GM19455 (cell line): ENCODE data around the gene MTFP1.
"Not testable (repeated sequence)": the region's sequence is repeated elsewhere in the genome, so short reads cannot be mapped to it uniquely, and the experiment has no call there.

Source experiments
- ATAC-seq: cut with Tn5 transposase; IDR thresholded peaks from one replicate; pipeline ENCODE4 v1.9.1; 2021; ENCODE audit not compliant: unreplicated experiment

Gene MTFP1

DNA sequence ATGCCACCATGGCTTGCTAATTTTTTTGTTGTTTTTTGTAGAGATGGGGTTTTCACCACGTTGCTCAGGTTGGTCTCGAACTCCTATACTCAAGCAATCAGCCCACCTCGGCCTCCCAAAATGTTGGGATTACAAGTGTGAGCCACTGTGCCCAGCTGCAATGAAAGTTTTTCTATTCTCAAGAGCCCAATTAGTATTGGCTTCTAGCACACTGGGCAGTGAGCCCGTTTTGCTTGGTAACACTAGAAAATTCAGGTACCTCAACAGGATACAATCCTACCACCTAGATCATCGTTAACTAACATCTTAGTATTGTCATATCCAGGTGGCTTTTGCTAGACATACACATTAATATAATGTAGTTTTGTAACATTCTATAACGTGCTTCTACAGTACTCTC, 27.3 kb downstream of the MTFP1 start:
- ATAC-seq = no peak

DNA sequence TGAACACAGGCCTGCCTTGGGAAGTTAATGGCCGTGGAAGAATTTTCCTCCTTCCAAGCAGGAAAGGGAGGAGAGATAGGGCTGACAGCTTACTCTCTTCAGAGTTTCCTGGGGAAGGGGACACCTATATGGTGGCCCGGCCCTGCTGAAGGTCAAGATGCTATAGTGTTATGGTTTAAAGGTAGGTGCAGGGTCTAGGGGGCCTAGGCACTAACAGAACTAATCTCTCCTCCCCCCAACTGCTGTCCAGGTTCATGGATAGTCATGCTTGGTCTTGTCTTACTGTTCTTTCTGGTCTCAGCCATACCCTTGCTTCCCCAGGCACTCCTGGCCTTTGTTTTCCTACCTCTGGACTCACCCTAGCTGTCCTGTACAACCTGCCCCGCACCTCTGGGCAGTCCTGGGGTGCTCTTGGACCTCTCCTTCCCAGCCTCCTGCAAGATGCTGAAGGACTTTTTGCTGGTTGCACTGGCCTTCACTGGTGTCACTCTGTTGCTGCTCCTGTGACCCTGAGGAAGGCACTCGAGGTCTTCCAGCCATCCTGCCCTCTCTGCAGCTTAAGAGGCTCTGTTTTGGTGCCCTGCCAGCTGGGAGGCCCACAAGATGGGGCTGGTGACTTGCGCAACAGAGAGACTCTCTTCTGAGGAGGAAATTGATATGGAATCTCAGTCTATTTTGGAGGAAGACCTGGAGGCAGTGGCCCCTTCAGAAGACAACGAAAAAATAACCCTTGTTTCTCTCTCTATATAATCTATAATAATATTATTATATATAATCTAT, 28.4 kb downstream of the MTFP1 start:
- no peak for ATAC-seq

- no peak for ATAC-seq
Measured at GRCh38 chr22:30455075-30455840, 29.7 kb downstream of the MTFP1 start.

GRCh38 chr22:30457981-30458380, 32.4 kb downstream of the MTFP1 start:
- ATAC-seq = no peak

DNA sequence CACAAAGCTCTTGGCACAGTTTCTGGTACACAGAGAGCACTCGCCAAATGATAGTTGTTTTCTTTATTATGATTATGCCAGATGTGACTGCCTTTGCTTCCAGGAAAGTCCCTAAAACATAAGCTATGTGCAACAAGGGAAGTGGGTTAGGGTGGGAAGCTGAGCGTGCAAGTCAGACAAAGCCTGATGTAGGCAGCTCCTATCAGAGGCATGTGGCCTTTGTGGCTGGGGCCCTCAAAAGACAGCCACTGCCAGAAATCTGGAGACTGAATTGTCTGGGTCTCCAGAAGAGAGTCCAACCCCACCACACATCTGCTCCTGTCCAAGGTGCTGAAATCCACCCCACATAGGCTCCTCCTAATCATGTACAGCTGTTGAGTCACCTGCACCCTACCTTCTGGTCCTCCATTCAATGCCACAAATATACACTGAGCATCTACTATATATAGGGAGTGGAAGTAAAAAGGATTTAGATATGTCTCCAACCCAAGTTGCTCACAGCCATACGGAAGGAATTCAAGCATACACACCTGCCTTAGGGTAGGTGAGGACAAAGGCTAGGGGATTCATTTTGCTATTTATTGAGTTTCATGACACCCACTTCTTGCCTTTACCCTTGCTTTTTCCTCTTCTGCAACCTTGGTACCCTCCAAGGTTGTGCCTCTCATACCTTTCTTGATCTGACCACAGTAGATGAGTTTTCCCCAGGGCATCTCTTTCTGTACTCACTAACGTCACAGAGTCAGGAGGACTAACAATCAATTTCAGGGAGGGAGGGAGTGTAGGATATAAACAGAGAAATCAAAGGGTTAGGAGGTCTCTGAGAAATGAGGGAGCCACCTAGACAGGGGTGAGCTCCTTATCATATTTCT, 33.8 kb downstream of the MTFP1 start:
- ATAC-seq = no peak

DNA sequence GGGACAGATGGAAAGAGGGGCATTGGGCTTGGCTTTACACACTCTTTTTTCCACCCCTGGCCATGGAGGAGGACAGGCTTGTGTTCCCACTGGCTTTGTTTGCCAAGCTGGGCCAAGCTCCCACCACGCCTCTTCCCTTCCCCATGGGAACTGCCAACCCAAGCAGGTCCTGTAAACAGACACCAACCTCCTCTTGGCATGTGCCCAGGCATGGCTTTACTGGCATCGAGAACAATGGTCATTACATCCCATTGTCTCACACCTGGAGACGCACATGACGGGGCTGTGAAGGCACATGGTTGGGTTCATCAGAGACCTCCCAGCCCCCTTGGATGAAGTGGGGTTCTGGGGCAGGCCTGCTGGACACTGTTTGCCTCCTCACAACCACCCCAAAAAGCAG, 34.6 kb downstream of the MTFP1 start:
- no peak for ATAC-seq

DNA sequence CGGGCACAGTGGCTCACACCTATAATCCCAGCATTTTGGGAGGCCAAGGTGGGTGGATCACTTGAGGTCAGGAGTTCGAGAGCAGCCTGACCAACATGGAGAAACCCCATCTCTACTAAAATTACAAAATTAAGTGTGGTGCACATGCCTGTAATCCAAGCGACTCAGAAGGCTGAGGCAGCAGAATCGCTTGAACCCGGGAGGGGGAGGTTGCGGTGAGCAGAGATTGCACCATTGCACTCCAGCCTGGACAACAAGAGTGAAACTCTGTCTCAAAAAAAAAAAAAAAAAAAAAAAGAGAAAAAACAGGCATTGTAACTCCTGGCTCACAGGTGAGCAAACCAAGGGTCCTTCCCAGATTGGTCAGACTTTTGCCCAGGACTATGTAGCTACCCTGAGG, 35.0 kb downstream of the MTFP1 start:
- not testable (repeated sequence) for ATAC-seq

- ATAC-seq = no peak
Measured at GRCh38 chr22:30469165-30469564, 43.6 kb downstream of the MTFP1 start.

DNA sequence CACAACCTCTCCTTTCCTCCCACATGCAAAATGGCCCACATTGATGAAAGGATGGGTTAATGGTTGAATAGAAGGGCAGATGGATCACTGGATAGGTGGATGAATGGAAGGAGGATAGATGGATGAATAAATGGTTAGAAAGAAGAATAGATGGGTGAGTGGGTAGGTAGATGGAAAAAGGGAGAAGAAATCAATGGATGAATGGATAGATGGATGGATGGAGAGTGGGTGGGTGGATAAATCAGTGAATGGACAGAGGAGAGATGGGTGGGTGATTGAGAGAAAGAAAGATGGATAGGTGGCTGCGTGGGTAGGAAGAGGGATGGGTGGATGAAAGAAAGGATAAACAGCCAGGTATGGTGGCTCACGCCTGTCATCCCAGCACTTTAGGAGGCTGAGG, 45.1 kb downstream of the MTFP1 start:
- no peak for ATAC-seq

DNA sequence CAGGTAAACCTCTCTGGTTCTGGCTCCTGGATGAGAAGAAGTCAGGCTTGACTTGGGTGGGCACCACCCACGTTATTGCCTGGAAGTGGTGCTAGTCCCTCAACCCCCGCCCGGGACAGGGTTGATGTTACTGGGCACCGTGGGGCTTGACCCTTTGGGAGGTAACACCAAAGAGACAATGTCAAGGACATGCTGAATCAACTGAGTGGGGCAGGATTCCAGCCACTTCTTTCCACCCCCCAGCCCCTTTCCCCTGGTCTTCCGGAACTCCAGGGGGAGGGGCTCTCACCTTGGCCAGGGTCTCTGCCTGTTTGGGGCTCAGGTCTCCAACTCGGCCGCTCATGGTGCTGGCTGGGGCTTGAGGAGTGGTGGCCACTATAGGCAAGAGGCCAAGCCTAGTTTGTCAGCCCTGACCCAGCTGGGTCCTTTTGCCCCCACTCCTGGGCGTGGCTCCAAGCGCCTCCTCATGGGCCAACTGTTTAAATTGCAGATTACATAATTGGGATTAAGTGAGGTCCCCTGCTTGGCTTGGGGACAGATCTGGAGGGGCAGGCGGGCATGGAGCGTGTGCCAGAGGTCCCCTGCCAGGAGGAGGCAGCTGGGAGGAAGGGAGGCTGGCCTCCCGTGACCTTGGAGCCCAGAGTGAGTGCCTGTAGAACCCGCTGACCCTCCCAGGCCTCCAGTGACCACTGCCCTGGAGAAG, 46.2 kb downstream of the MTFP1 start, which contains the start of gene SEC14L3:
Gene SEC14L3, minus strand, starts transcription at position 402 of the 703 bp plus-strand sequence. Its CDS starts 59 bp downstream, at position 343.
- ATAC-seq = no peak

DNA sequence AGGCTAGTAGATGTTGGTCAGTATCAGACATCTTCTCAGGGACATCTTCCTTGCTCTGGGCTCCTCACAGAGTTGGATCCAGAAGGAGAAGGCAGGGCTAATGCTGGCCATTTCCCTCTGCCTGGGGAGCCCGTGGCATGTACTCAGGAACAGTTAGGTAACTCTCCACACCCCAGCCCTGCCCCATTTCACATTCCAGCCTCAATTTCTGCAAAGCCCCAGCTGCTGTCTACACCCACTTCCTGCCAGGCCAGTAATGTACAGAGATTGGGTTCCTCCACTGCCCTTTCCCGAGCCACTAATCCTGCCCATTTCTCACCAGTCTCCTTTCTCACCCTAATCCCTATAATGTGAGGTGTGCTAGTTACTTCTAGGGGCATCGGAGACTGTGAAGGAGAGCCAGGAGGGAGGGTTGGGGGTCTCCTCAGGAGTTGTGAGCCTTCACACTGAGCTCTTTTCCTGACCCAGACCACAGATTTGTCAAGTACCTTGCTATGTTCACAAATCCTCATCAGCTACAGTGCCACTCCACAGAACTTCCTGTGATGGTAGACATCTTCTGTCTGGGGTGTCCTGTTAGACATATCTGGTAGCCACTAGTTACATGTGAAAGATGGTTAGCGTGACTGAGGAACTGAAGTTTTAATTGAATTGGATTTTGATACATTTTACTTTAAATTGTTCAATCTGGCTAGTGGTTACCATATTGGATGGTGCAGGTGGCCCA, 47.6 kb downstream of the MTFP1 start:
- no peak for ATAC-seq

DNA sequence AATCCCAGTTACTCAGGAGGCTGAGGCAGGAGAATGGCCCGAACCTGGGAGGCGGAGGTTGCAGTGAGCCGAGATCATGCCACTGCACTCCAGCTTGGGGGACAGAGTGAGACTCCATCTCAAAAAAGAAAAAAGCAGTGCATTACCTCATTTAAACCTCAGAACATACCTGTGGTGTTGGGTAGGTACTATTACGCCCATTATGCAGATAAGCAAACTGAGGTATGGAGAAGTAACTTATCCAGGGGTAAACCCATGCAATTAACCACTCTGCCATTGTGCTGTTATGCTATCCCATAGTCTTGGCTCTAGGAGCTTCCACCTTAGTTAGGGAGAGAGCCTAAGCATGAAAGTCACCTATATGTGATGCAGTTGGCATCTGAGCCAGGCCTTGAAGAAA, 48.6 kb downstream of the MTFP1 start:
- no peak for ATAC-seq

DNA sequence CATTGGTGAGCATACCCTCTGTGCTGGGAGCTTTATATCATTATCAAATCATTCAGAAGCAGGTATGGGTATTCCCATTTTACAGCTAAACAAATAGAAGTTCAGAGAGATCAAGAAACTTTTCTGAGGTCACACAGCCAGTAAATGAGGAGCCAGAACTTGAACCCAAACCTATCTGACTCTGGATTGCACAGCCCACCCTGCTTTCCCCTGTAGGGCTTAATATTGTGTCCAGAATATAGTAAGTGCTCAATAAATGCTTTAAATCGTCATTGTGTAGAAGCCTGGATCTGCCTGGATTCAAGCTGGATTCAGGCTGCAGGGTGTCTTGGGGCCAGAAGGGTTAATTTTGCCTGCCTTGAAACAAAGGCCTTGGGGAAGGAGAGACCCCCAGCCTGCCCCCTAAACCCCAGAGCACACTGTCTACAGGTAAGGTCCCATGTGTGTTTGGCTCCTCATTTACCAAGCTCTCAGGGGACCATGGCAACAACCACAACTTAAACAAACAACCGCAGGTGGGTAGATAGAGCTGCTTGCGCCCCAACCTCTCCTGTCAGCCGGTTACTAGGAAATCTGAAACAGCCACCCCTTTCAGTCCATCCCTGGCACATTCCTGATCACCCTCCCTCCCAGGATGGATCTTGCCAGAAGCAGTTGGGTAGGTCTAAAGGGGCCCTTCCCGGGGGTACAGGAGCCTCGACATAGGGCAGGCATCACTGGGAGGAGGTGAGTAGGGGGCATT, 49.3 kb downstream of the MTFP1 start:
- ATAC-seq = no peak
